ENCODE data around the gene SLC38A3. TPM values are rescaled to one million over a fixed set of nuclear protein-coding genes. Genes with fewer than 3 reads are reported as not detected.

The SLC38A3 gene
- total and polyA plus RNA-seq, 12 donors: 0.05 to 48.8 (median 0.28) TPM; not detected in 2

- H3K4me1 ChIP-seq (replicated peaks in 1 of 2): peaks cover 2 to 11% of the 10 kb centered on the region in 2 donors
- no peak for TF ChIP-seq POLR2A (IDR thresholded peaks at IDR 0.05)
- TF ChIP-seq CTCF (IDR thresholded peaks at IDR 0.05): no peak
- 53 to 64% (median 61%) methylated on average over 3 of the region's 3 CpGs for WGBS, 4 donors
- no peak overlapping the region for H3K27ac ChIP-seq
- no peaks in the 10 kb centered on the region for H3K27me3 ChIP-seq
- intact Hi-C loops (cut with DNase I): loop anchor here in 1 of 2 donors (5.0 kb wide), 1 partner anchor 40 kb away; no protein-coding TSS in a partner anchor
- H3K9me3 ChIP-seq (replicated peaks in 1 of 3): no peaks in the 10 kb centered on the region
- H3K36me3 ChIP-seq (replicated peaks in 1 of 2): no peaks in the 10 kb centered on the region
- DNase-seq: no peak
- H3K4me3 ChIP-seq: no peak overlapping the region
Measured at GRCh38 chr3:50232303-50232702, 27.2 kb downstream of the SLC38A3 start.

- intact Hi-C loops (cut with DNase I): loop anchor here in 1 of 2 donors (5.0 kb wide), 1 partner anchor 39 kb away; no protein-coding TSS in a partner anchor
- no peaks in the 10 kb centered on the region for H3K27me3 ChIP-seq
- TF ChIP-seq CTCF (IDR thresholded peaks at IDR 0.05) (no peak), POLR2A (IDR thresholded peaks at IDR 0.05) (no peak)
- H3K27ac ChIP-seq: no peak overlapping the region
- no peaks in the 10 kb centered on the region for H3K9me3 ChIP-seq (replicated peaks in 1 of 3)
- 78 to 92% (median 85%) methylated on average over 4 of the region's 4 CpGs for WGBS, 4 donors
- DNase-seq: no peak
- no peak overlapping the region for H3K4me3 ChIP-seq
- no peaks in the 10 kb centered on the region for H3K36me3 ChIP-seq (replicated peaks in 1 of 2)
- peaks cover 7 to 10% of the 10 kb centered on the region in 2 donors for H3K4me1 ChIP-seq (replicated peaks in 1 of 2)
Measured at GRCh38 chr3:50233176-50233575, 28.1 kb downstream of the SLC38A3 start.

GRCh38 chr3:50235716-50236483 lies 30.8 kb downstream of the SLC38A3 start, which contains the start of gene GNAI2:
TSS of gene GNAI2 (plus strand) at chr3:50236204. CDS start at chr3:50236336, 132 bp downstream.
- Histone ChIP-seq H3K36me3 (replicated peaks in 1 of 2) (no peaks in the 10 kb centered on the region), H3K4me1 (replicated peaks in 1 of 2) (peaks cover 23 to 33% of the 10 kb centered on the region in 2 donors), H3K27me3 (no peaks in the 10 kb centered on the region), H3K27ac (peak within 1 kb of the TSS; percentile 80 to 96 (median 86)), H3K9me3 (replicated peaks in 1 of 3) (no peaks in the 10 kb centered on the region), H3K4me3 (peak within 1 kb of the TSS; percentile 49 to 84 (median 68))
- DNase-seq: peak; percentile 98 to 99 (median 99)
- WGBS, 4 donors: 0 to 1% (median 1%) methylated on average over 14 to 75 of the region's 75 CpGs
- intact Hi-C loops (cut with DNase I): no loop called here
- TF ChIP-seq CTCF (IDR thresholded peaks at IDR 0.05) (no peak), POLR2A (IDR thresholded peaks at IDR 0.05) (peak; percentile 91 to 95)

- no peaks in the 10 kb centered on the region for H3K36me3 ChIP-seq (replicated peaks in 1 of 2)
- TF ChIP-seq CTCF (IDR thresholded peaks at IDR 0.05) (no peak), POLR2A (IDR thresholded peaks at IDR 0.05) (peak in 1 of 2 donors; percentile 33)
- peak overlapping the region; percentile 49 to 84 (median 68) for H3K4me3 ChIP-seq
- peak in 1 of 7 donors; percentile 40 for DNase-seq
- H3K27me3 ChIP-seq: no peaks in the 10 kb centered on the region
- H3K9me3 ChIP-seq (replicated peaks in 1 of 3): no peaks in the 10 kb centered on the region
- H3K4me1 ChIP-seq (replicated peaks in 1 of 2): peaks cover 26 to 40% of the 10 kb centered on the region in 2 donors
- 0 to 1% (median 1%) methylated on average over 13 of the region's 13 CpGs for WGBS, 4 donors
- peak overlapping the region; percentile 80 to 96 (median 86) for H3K27ac ChIP-seq
- intact Hi-C loops (cut with DNase I): no loop called here
Measured at GRCh38 chr3:50236484-50237132, 31.5 kb downstream of the SLC38A3 start.
